Mesenteric fat pad (tissue), 1 donor: ENCODE measurements around the gene NUDT10. TPM values are rescaled to one million over a fixed set of nuclear protein-coding genes. Genes with fewer than 3 reads are reported as not detected.
"Not testable (repeated sequence)": the region's sequence is repeated elsewhere in the genome, so short reads cannot be mapped to it uniquely, and the experiment has no call there.

Experiments
- DNase-seq: peaks from one replicate; pipeline ENCODE4 v3.0.0-alpha.2; 2020; ENCODE audit warnings: low spot score
- long read RNA-seq: library from polyadenylated mRNA; unstranded; transcript quantifications from one replicate; pipeline ENCODE4 v2.0.0, GENCODE V29; 2020
- total RNA-seq: library from RNA; stranded (reverse); fragmentation: NEBNext Ultra II Directional; extraction: Animal tissue kit (Norgen Biotek cat#: 25700); gene quantifications from one replicate; pipeline ENCODE4 v1.2.1, GENCODE V29; 2021
- donor health status: DM: yes; HTN: yes; CAD: no.

The NUDT10 gene
- not detected for total RNA-seq
- long read RNA-seq, result 0 reads

DNA sequence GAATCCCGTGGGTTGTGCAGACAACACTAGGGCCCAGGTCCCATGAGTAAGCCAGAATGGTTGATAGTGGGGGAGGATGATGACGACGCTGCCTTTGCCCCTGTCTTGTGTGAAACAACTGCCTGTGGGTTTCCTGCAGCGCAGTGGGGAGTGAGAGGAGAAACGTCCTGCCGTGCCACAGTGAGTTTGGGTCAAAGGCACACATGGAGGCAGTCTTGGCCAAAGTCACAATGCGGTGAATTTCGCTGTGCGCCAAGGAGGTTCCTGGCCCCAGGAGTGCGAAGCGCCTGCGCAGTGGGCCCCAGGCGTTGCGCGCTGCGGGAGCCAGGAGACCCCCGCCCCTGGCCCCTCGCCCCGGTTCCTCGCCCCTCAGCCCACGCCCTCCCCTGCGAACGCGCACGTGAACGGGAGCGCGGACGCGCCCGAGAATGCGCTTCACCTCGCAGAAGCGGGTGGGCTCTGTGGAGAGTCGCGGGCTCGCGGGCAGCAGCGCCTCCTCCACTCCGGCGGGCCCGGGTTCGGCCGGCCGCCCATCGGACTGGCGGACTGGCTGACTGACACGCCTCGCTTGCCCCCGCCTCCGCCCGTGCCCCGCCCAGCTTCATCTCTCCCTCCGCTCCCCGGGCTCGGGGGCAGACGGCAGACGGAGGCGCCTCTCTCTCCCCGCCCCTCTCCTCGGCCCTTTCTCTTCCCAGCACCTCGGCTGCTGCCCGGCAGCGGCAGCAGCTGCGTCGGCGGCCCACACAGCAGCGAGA lies at the start of gene NUDT10:
Gene NUDT10 (plus strand): TSS at position 635 of the 755 bp plus-strand sequence. CDS start 144 bp downstream, outside the sequence.
- no peak for DNase-seq

GRCh38 chrX:51292421-51292820 lies 40.2 kb upstream of the NUDT10 start:
- DNase-seq, result no peak

- DNase-seq, result no peak
Observed at GRCh38 chrX:51296138-51296537, 36.5 kb upstream of the NUDT10 start.

DNA sequence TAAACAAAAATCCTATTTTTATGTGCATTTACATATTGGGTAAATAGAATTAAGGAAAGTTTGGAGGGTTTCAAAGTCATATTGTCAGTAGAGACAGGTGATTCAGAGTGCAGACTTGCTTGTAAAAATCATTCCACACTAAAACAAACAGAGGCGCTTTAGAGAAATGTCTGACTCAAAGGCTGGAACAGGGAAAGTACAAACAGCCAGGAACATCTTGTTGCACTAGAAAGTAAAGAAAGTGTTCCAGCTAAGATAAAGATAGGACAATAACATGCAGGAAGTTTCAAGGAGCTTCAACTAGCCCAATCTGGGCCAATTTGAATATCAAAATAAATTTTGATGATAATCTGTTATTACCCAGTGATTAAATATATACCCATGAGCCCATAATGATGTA lies 16.4 kb upstream of the NUDT10 start:
- no peak for DNase-seq

- DNase-seq, result not testable (repeated sequence)
Observed at GRCh38 chrX:51332943-51333785, 542 bp downstream of the NUDT10 start.

DNA sequence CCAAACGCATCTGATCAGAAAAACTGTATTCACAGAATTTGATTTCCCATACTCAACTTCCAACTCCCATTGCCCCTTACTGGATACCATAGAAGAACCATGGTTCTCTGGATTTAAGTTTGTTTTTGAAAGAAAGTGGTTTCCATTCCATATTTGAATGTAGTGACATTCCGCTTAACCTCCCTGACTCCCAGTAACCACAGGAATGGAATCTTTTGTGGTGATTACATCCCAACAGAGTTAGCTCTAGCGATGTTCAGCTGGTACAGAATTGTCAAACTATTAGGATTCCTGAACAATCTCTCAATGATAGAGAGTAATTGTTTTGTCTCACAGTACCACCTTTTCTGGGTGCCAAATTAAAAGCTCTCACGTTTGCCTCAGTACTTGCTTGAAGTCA lies 1.7 kb downstream of the NUDT10 start:
- no peak for DNase-seq

DNA sequence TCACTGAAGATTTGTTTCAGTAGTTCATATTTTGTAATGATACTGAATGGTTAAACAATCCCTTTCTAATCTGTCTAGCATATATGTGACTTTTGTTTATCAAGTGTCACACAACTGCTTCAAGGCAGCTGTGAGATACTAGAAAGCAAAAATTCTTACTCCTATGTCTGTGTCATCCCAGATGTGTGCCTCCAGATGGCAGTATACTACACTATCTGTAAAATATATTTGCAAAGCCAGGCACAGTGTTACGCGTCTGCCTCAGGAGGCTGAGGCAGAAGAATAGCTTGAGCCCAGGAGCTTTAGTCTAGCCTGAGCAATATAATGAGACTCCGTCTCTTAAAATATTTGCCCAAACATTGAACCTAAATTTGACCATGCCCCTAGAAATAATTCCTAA lies 4.0 kb downstream of the NUDT10 start:
- no peak for DNase-seq

- no peak for DNase-seq
Observed at GRCh38 chrX:51361251-51361650, 28.6 kb downstream of the NUDT10 start.

GRCh38 chrX:51376672-51377071 lies 44.0 kb downstream of the NUDT10 start:
- no peak for DNase-seq

Other genes starting within 250 kb of the NUDT10 start
- 0.58 TPM for gene NUDT11, start 163.8 kb downstream of the NUDT10 start, total RNA-seq